NCI-H526 (cell line): ENCODE results near the gene RELN.
A peak's percentile ranks its signal among the peaks of the same experiment; 100 is the strongest.

Experiments used
- DNase-seq, 2 experiments: peaks; one replicate each; lab custom pipeline; 2025; lab: John Stamatoyannopoulos, UW

The RELN gene

GRCh38 chr7:103637726-103638125 is 351.7 kb downstream of the RELN start:
- DNase-seq, result no peak

GRCh38 chr7:103637094-103637493 is 352.4 kb downstream of the RELN start:
- DNase-seq, result no peak

DNA sequence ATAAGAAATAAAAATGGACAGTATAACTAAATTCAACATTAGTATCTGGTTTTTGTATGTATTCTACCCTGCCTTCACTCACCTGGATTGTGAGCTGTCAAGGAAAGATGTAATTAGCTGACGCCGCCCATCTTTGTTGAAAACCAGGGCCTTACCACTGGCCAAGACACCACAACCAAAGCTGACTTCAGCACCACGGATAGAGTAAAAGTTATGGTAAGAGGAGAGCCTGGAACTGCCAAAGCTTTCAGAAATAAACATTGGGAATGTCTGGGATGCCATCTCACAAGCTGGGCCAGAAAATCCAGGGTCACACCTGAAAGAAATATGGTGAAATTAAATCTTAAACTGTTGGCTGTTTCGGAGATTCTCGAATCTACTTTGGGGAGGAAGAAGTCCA is 353.3 kb downstream of the RELN start:
- no peak for DNase-seq

DNA sequence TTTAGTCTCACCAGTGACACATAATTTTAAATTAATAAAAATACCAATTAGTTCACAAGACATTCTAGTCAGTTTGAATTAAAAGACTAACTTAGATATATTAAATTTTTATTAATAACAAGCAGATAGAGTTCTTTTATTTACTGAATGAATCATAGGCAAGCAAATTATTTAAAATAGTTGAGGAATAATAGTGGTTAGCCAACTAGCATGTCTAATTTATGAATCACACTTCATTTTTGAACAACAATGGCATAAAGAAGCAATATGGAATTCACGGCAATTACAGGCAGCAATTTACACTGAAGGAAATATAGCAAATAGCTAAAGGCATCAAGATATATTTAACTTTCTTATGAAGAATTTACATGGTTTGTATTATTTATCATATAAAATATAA is 356.5 kb downstream of the RELN start:
- no peak for DNase-seq

- no peak for DNase-seq
These were observed 357.3 kb downstream of the RELN start for GRCh38 chr7:103632005-103632639.

- no peak for DNase-seq
These were observed 359.1 kb downstream of the RELN start for GRCh38 chr7:103630318-103630717.

GRCh38 chr7:103628742-103629141 is 360.7 kb downstream of the RELN start:
- no peak for DNase-seq

GRCh38 chr7:103626776-103627175 is 362.7 kb downstream of the RELN start:
- no peak for DNase-seq

- no peak for DNase-seq
These were observed 367.2 kb downstream of the RELN start for GRCh38 chr7:103622274-103622673.

DNA sequence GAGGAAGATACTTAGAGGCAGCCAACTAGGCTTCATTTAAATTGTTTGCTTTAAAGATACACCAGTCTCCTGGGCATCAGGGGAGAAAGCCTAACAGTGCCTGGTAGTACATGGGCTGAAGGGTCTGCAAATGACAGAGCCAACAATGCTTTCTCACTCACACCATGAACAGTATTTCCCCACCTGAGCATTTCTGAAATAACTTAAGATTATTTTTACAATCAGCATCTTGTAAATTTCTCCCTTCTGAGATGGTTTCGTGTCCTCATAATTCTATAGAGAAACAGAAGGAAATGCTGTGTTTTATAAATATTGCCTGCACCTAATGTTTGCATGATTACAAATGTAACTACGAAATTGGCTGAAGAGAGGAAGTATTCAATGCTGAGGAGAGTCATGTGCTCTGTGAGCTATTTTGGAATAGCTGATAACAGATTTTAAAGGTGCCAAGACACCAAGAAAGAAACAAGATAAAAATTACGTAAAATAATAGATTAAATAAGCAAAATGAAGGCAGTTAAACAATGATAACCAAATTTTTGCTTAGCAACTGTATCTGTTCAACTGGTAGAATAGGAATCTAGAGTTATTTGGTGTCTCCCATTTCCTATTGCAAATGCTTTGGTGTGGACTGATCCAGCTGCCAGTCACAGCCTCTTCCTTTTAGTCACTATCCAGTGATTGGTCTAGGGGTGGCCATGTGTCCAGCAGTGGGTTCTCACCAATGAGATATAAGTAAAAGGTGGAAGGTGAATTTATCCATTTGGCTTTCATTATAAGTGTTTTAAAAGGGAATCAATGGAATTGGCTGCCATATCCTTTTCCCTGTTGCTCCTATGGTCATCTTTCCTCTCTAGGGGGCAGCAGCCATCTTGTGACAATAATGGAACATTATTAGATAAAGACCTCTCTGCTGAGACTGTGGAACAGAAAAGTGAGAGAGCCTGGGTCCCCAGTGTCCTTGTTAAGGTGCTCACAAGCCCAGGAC is 375.5 kb downstream of the RELN start:
- peak in 1 of 2 experiments; percentile 59 for DNase-seq

GRCh38 chr7:103609778-103610177 is 379.7 kb downstream of the RELN start:
- DNase-seq, result no peak

- DNase-seq, result no peak
These were observed 383.8 kb downstream of the RELN start for GRCh38 chr7:103605640-103606039.

- DNase-seq, result no peak
These were observed 391.0 kb downstream of the RELN start for GRCh38 chr7:103598326-103598905.

GRCh38 chr7:103597606-103598005 is 391.9 kb downstream of the RELN start:
- no peak for DNase-seq

DNA sequence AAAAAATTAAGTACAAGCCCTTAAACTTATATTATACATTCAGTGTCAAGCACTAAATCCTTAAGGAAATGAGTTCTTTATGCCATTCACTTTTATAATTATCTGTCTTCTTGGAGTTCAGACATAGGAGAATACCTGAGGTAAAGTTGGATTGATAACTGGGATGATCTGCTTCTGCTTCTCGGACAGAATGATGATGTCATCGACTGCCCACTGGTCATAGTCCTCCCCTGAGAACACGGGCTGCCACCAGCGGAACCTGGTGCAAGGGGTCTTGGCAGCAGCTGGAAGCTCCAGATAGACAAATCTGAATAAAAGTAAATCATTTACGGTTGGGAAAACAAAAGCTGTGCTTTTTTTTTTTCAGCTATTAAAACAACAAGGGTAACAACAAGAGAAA is 395.3 kb downstream of the RELN start:
- DNase-seq, result no peak

- DNase-seq, result no peak
These were observed 395.8 kb downstream of the RELN start for GRCh38 chr7:103593691-103594090.

DNA sequence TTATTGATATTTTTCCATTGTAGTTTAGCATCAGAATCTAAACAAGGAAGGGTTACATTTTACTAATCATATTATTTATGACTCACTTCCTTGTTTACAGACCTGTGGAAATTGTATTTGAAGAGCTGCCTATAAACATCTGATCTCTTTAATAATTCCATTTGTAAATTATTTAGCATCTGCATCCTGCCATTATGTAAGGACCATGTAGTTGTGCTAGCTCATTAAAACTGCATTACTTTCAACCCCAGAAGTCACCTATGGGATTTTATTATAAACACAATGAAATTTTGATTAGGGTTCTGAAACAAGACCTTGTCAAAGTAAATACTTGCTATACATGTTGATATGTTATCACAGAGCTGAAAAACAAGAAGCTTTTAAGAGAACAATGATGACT is 396.6 kb downstream of the RELN start:
- no peak for DNase-seq

- DNase-seq, result no peak
These were observed 397.3 kb downstream of the RELN start for GRCh38 chr7:103592187-103592586.

DNA sequence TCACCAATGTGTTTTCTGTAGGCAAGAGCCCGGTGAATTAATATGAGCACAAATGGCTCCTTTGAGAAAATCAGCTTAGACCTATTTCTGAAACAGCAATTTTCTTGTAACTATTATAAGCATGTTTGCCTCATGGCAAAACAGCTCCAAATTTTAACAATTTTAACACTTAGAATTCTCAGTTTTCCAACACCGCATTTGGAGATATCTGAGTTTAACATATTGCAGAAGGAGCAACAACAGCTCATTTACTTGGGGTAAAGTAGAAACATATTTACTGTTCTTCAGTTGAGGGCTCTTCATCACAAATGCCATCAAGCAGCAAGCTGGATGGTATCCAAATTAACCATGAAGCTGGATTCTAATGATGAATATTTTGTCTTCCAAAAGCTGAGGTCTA is 409.4 kb downstream of the RELN start:
- no peak for DNase-seq

GRCh38 chr7:103577059-103577458 is 412.4 kb downstream of the RELN start:
- DNase-seq, result no peak

- DNase-seq, result no peak
These were observed 412.8 kb downstream of the RELN start for GRCh38 chr7:103576641-103577040.

GRCh38 chr7:103574576-103574975 is 414.9 kb downstream of the RELN start:
- DNase-seq, result no peak

DNA sequence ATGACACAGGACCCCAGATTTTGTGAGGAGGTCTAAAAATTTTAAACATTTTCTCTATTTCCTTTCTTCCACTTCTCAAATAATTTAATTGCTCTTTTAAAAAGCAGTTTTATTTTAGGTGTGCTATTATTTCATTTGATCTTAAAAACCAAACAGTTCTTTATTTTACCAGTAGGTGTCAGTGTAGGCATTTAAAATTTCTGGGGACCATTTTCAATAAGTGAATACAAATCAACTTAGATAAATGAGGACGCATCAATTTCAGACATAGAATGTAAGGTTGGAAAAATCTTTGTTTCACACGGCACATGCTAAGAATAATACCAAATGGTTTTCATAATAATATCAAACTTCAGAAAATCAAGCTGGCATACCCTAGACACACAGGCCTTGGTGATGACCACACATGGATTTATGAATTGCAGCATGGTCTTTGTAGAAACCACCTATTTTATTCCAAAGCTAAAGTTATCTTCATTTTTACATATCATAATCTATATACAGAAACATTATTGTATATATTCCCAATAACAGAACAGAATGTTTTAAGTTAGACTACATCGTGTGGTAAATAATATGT is 415.9 kb downstream of the RELN start:
- DNase-seq, result peak; percentile 73 to 76
